ENCODE measurements around the gene TDO2.

TDO2 gene

DNA sequence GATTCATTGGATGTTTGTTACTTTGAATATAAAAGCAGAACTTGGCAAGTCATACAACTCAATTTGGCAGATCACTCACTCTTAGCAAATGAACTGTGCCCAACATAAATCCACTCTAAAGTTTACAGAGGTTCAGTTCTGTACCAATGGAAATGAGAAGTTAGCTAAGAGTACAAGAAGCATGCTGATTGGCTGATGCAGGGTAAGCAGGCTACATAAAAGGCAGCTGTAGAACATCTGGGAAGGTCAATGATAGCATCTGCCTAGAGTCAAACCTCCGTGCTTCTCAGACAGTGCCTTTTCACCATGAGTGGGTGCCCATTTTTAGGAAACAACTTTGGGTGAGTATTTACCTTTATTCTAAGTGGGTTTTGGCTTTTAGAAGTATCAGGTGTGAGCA is at the start of gene TDO2:
TSS of gene TDO2 (plus strand) at position 244 of the 400 bp plus-strand sequence. CDS start at position 307, 63 bp downstream.
- Mint-ChIP-seq H3K27me3 (ENCODE audit: low read depth) (no peaks in the 10 kb centered on the region), H3K4me1 (peaks cover 47% of the 10 kb centered on the region), H3K4me3 (peak within 1 kb of the TSS in 2 of 3 experiments; percentile 70 to 80), H3K9me3 (peaks cover 4% of the 10 kb centered on the region), H3K36me3 (ENCODE audit: low read depth) (no peaks in the 10 kb centered on the region), H3K27ac (peak within 1 kb of the TSS; percentile 66 to 92 (median 68))
- TF ChIP-seq, protein P1, sequence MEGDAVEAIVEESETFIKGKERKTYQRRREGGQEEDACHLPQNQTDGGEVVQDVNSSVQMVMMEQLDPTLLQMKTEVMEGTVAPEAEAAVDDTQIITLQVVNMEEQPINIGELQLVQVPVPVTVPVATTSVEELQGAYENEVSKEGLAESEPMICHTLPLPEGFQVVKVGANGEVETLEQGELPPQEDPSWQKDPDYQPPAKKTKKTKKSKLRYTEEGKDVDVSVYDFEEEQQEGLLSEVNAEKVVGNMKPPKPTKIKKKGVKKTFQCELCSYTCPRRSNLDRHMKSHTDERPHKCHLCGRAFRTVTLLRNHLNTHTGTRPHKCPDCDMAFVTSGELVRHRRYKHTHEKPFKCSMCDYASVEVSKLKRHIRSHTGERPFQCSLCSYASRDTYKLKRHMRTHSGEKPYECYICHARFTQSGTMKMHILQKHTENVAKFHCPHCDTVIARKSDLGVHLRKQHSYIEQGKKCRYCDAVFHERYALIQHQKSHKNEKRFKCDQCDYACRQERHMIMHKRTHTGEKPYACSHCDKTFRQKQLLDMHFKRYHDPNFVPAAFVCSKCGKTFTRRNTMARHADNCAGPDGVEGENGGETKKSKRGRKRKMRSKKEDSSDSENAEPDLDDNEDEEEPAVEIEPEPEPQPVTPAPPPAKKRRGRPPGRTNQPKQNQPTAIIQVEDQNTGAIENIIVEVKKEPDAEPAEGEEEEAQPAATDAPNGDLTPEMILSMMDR (IDR thresholded peaks at IDR 0.05; ENCODE audit: unreplicated experiment in 3 of 3): no peak

DNA sequence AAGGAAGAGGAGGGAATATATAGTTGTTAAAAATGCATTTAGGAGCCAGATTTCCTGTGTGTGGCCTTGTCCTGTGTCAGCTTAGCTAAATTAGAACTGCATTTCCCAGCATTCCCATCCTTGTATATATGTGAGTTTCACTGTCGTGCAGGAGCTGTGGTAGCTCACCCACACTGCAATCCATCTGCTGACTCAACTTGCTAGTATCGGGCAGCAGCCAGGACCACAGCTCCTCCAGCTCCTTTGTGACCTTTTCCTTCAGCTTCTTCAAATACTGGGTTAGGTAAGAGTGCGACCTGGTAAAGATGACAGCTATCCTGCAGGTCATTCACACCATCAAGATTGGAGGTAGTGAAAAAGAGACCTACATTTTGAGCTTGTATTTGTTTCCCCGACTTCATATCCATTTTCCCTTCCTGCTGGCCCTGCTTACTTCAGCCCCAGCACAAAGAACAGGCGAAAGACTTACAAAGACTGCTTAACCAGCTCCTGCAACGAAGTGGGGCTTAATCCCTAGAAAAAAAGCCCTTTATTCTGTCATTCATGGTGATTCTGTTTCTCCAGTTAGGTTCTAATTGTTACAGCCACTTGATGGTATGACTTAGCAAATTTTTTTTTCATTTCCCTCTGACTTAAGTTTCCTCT is 48.8 kb upstream of the TDO2 start:
- TF ChIP-seq, protein P1 (IDR thresholded peaks at IDR 0.05; ENCODE audit: unreplicated experiment in 3 of 3): no peak
- peaks cover 10% of the 10 kb centered on the region for H3K9me3 Mint-ChIP-seq

DNA sequence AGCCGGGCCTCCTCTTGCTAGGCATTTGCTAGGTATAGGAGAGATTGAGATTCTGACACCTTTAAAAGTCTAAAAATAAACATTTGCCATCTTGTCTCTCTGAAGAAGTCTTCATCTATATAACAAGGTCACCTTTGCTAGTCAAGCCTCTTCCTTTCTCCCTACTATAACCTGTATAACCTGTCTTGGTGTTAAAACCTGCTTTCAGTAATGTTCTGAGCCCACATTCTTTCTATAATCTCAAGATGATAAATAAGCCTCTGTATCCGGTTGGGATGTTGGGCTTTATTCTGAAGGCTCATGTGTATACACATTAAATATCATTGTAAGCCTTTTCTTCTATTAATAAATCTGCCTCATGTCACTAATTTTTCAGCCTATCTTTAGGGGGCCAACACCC is 47.6 kb upstream of the TDO2 start:
- Mint-ChIP-seq H3K27ac (no peak overlapping the region), H3K4me3 (no peak overlapping the region), H3K4me1 (no peaks in the 10 kb centered on the region), H3K36me3 (ENCODE audit: low read depth) (no peaks in the 10 kb centered on the region), H3K27me3 (ENCODE audit: low read depth) (no peaks in the 10 kb centered on the region), H3K9me3 (no peaks in the 10 kb centered on the region)
- TF ChIP-seq, protein P1 (IDR thresholded peaks at IDR 0.05; ENCODE audit: unreplicated experiment in 3 of 3): no peak

More for the DNA sequence above, 48.8 kb upstream of the TDO2 start:
- peaks cover under 1% of the 10 kb centered on the region for H3K36me3 Mint-ChIP-seq (ENCODE audit: low read depth)
- no peaks in the 10 kb centered on the region for H3K4me1 Mint-ChIP-seq
- no peaks in the 10 kb centered on the region for H3K27me3 Mint-ChIP-seq (ENCODE audit: low read depth)
- H3K4me3 Mint-ChIP-seq: no peak overlapping the region
- no peak overlapping the region for H3K27ac Mint-ChIP-seq

DNA sequence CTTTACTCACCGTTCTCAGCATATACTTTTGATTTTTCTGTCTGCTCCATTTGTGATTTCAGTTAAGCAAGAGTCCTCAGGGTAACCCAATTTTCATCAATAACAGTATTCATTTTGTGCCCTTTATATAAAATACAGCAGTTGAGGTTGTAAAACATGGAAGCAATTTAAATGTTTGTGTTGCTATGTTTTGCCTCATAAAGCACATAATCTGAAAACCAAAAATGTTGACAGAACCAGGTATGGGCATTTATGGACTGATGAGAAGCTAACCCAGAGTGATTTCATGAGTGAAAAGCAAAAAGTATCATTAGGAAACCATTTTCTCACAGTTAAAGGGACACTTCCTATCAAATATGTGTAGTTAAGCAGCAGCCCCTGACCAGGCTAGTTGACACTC is 37.3 kb upstream of the TDO2 start, which contains the start of gene ASIC5:
TSS of gene ASIC5 (minus strand) at position 101 of the 400 bp plus-strand sequence. CDS start at position 50, 51 bp downstream.
- Mint-ChIP-seq H3K4me1 (no peaks in the 10 kb centered on the region), H3K36me3 (ENCODE audit: low read depth) (no peaks in the 10 kb centered on the region), H3K4me3 (no peak within 1 kb of the TSS), H3K27ac (no peak within 1 kb of the TSS), H3K9me3 (peaks cover 12% of the 10 kb centered on the region), H3K27me3 (ENCODE audit: low read depth) (no peaks in the 10 kb centered on the region)
- TF ChIP-seq, protein P1 (IDR thresholded peaks at IDR 0.05; ENCODE audit: unreplicated experiment in 3 of 3): no peak

DNA sequence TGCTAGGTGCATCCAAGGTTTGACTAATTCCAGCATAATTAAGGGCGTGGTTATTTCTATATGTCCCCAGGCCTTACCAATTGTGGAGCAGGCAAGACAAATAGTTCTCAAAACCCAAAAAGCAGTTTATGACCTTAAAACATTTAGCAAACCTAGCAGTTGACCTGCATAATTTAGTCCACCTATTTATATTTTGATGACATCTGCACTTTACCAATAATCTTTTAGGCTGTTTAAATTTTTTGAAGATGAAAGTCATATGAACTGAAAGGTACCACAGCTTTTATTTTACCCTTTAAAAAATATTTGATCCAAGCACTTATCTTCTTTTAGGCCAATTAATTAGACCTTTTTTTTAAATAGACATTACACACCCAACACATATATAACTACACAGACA is 27.6 kb upstream of the TDO2 start:
- H3K4me1 Mint-ChIP-seq: no peaks in the 10 kb centered on the region
- TF ChIP-seq, protein P1 (IDR thresholded peaks at IDR 0.05; ENCODE audit: unreplicated experiment in 3 of 3): no peak
- H3K9me3 Mint-ChIP-seq: peaks cover 20% of the 10 kb centered on the region
- H3K27me3 Mint-ChIP-seq (ENCODE audit: low read depth): no peaks in the 10 kb centered on the region
- H3K36me3 Mint-ChIP-seq (ENCODE audit: low read depth): no peaks in the 10 kb centered on the region
- no peak overlapping the region for H3K27ac Mint-ChIP-seq
- H3K4me3 Mint-ChIP-seq: no peak overlapping the region

DNA sequence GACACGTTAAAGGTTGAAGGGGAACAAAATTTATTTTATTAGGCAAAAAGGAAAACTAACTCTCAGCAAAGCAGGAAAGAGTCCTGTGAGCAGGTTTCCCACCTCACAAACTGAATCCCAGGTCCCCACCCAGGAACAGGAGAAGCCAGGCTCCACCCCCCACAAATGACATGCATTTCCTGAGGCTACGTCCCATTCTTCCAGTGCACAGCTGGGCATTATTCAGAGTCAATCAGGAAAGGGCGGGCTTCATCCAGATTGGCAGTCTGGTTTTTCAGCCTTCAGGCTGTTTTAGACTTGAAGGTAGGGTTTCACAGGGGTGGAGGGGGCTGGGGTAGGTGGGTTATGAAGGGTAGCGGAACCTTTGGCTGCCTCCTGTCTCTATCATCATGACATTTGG is 25.5 kb upstream of the TDO2 start:
- no peak overlapping the region for H3K27ac Mint-ChIP-seq
- no peaks in the 10 kb centered on the region for H3K27me3 Mint-ChIP-seq (ENCODE audit: low read depth)
- no peaks in the 10 kb centered on the region for H3K36me3 Mint-ChIP-seq (ENCODE audit: low read depth)
- TF ChIP-seq, protein P1 (IDR thresholded peaks at IDR 0.05; ENCODE audit: unreplicated experiment in 3 of 3): no peak
- no peak overlapping the region for H3K4me3 Mint-ChIP-seq
- H3K4me1 Mint-ChIP-seq: no peaks in the 10 kb centered on the region
- H3K9me3 Mint-ChIP-seq: peaks cover 24% of the 10 kb centered on the region

Measured in nephron (organoid).